ENCODE results near the gene MBOAT7.
"Not testable (repeated sequence)": the region's sequence is repeated elsewhere in the genome, so short reads cannot be mapped to it uniquely, and the experiment has no call there.

Gene MBOAT7

GRCh38 chr19:54209058-54209810 lies 19.9 kb upstream of the MBOAT7 start:
- DNase-seq, result no peak

GRCh38 chr19:54208784-54209057 lies 19.3 kb upstream of the MBOAT7 start:
- DNase-seq, result no peak

- DNase-seq, result no peak
These were observed 18.8 kb upstream of the MBOAT7 start for GRCh38 chr19:54207983-54208783.

DNA sequence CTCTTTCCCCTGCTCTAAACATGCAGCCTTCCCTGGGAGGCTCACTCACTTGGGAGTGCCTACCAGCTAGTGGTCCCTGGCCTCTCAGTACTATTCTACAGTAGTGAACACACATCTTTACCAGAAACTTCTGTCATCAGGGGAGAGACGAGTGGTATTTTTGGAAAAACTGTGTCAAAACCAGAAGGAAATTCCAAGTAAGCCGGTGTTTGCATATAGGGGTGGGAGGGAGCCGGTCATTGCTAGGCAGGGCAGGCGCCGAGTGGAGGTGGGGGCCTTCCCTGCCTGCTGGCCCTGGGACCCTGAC lies 18.2 kb upstream of the MBOAT7 start:
- no peak for DNase-seq

DNA sequence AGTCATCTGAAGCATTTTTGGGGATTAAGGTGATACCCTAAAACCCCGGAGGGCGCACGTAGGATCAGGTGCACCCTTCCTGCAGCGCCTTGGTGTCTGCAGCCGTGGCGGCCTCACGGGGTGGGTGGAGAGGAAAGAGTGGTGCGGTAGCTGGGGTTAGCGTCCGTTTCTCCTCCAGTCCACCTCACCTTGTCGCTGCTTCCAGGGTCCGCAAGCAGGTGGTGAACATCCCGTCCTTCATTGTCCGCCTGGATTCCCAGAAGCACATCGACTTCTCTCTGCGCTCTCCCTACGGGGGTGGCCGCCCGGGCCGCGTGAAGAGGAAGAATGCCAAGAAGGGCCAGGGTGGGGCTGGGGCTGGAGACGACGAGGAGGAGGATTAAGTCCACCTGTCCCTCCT lies 17.8 kb upstream of the MBOAT7 start:
- not testable (repeated sequence) for DNase-seq

GRCh38 chr19:54206831-54207177 lies 17.4 kb upstream of the MBOAT7 start:
- DNase-seq, result no peak

GRCh38 chr19:54206030-54206830 lies 16.9 kb upstream of the MBOAT7 start:
- DNase-seq, result no peak

DNA sequence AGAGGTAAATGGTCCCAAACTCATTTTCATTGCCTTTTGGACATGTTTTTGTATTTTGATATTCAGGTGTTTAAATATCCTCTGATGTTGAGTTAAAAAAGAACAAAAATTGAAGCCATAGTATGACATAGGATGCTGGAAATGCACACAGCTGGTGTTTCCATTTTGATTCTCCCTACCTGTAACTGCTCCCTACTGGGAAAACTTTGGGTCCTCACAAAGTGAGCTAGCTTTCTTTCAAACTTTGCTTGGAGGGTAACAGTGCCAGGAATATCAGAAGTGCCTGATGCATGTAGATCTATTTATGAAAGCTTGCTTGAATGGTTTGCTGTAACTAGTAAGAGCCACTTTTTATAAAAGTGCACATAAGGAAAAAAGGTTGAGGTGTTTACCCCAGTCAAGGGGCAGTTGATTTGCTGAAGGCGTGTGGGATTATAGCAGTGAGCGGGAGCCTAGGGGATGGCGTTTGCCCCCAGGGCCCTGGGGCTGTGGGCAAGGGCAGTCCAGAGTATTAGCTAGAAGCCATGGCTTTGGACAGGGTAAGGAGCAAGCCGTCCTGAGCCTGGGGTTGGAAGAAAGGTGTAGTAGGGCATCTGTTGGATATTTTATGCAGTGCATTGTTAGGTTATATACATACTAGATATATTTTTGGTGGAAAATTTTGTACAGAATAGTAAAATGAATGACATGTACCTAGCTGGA lies 15.5 kb upstream of the MBOAT7 start:
- DNase-seq, result no peak

GRCh38 chr19:54203151-54203611 lies 13.8 kb upstream of the MBOAT7 start:
- DNase-seq, result no peak

- DNase-seq, result no peak
These were observed 12.6 kb upstream of the MBOAT7 start for GRCh38 chr19:54201980-54202379.

DNA sequence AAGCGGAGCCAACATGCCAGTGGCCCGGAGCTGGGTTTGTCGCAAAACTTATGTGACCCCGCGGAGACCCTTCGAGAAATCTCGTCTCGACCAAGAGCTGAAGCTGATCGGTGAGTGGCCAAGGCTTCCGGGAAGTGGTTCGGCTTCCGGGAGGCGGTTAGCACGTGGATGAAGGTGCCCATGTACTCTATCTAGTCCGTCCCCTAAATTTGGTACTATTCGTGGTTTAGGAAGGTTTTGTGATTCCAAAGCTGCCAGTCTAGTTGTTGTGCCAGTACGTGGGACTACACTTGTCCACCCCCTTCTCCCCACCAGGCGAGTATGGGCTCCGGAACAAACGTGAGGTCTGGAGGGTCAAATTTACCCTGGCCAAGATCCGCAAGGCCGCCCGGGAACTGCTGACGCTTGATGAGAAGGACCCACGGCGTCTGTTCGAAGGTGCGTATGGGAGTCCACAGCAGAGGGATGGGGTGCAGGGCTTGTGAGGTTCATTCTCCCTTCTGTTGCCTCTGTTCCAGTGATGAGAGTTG lies 11.9 kb upstream of the MBOAT7 start:
- no peak for DNase-seq

- no peak for DNase-seq
These were observed 10.0 kb upstream of the MBOAT7 start for GRCh38 chr19:54199401-54199800.

DNA sequence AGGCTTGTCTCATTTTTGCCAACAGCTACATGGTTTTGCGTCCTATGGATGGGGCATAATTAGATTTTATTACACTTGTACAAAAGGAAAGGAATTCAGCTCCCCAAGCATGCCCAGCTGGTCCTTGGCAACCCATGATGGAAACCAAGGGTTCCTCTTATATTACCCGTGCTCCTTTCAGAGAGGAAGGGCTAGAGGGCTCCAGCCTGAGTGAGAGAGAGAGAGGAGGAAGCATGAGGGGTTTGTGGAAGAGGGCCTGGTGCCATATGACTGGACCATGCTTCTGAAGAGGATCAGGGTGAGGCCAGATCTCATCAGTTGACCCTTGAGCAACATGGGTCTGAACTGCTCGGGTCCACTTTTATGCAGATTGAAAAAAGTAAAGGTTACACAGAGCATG lies 7.7 kb upstream of the MBOAT7 start:
- DNase-seq, result no peak

- no peak for DNase-seq
These were observed 7.2 kb upstream of the MBOAT7 start for GRCh38 chr19:54196536-54196935.

- DNase-seq, result not testable (repeated sequence)
These were observed 5.1 kb upstream of the MBOAT7 start for GRCh38 chr19:54194463-54194862.

DNA sequence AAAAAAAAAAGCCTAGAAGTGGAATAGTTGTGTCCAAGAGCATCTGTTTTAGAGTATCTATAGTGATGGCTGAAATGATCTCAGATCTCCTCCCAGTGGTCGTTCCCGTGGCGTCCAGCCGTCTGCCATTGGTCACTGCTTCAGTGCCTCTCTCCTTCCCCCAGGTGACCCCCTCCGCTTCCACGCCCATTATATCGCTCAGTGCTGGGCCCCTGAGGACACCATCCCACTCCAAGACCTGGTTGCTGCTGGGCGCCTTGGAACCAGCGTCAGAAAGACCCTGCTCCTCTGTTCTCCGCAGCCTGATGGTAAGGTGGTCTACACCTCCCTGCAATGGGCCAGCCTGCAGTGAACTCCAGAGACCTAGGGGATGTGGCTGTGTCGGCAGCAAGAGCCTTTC lies 3.6 kb upstream of the MBOAT7 start:
- DNase-seq, result no peak

GRCh38 chr19:54191811-54192453 lies 2.6 kb upstream of the MBOAT7 start:
- DNase-seq, result no peak

- DNase-seq, result no peak
These were observed 1.8 kb upstream of the MBOAT7 start, which contains the start of gene TSEN34 for GRCh38 chr19:54191011-54191810. Gene TSEN34, plus strand, starts transcription at chr19:54191308. Its CDS starts 57 bp downstream, at chr19:54191365.

DNA sequence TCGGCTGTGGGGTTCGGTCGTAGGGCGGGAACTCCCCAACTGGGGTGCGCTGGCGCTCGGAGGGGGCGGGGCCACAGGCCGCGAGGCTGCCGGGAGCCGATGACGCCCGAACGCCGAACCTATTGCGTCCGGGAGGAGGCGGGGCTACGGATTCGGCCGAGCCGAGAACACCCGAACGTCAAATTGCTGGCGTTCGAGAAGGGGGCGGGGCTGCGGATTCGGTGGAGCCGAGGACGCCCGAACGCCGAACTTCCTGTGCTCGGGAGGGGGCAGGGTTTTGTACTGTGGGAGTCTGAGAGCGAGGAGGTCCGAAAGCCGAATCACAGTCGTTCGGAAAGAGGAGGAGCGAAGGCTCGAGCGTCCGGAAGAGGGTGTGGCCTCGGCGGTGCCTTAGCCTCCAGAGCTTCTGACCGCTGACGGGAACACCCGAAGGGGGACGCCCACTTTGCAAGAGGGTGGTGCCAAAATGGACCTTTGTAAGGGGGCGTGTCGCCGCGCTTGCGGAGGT lies 1.2 kb upstream of the MBOAT7 start:
- DNase-seq, result peak; percentile 97

DNA sequence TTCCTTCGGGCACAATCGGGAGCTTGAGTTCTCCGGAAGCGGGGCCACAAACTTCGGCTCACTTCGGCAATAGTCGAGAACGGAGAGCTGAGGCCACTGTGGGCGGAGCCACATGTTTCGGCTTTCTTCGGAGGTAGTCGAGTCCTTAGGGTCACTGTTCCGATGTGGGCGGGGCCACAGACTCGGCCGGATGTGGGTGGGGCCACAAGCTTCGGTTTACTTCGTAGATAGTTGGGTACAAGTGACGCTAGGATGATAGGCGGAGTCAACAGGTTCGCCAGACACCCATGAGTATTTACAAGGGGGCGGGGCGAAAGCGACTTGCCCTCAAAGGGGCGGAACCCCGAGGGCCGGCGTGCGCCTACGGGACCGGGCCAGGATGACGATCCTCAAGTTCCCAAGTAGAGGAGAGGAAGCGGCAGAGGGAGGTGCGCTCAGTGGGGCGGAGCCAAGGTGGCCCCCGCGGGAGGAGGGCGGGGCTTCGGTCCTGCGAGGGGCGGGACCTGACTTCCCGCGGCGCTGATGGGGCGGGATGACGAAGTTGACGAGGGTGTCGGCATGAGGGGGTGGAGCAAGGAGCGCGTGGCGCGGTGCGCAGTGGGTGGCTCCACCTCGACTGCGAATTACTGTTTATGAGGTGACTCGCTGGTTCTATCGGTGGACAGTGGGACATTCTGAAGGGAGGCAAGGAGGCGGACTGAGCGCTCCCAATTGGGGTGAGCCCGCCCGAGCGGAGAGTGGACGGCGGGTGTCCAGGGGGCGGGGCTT lies 539 bp upstream of the MBOAT7 start:
- DNase-seq, result peak; percentile 99
